Measurements from ENCODE around the gene UNC45B.
"Not testable (repeated sequence)": the region's sequence is repeated elsewhere in the genome, so short reads cannot be mapped to it uniquely, and the experiment has no call there.

The UNC45B gene

GRCh38 chr17:35202582-35202981 is 55.0 kb downstream of the UNC45B start:
- H3K27me3 ChIP-seq (ENCODE audit: insufficient read depth, low read length); H3K36me3 ChIP-seq (ENCODE audit: insufficient read depth, low read depth, low read length); H3K4me1 ChIP-seq (ENCODE audit: insufficient read depth, low read length); H3K27ac ChIP-seq (ENCODE audit: low read length); H3K4me3 ChIP-seq (ENCODE audit: low read length); H3K9ac ChIP-seq (ENCODE audit: low read depth, low read length); H3K9me3 ChIP-seq (ENCODE audit: insufficient read depth, low read depth, low read length): not testable (repeated sequence)

- Histone ChIP-seq H3K9ac (ENCODE audit: low read depth, low read length) (no peak overlapping the region), H3K4me3 (ENCODE audit: low read length) (no peak overlapping the region), H3K27me3 (ENCODE audit: insufficient read depth, low read length) (peaks cover 7% of the 10 kb centered on the region; the same call in 1 of the 2 replicates), H3K27ac (ENCODE audit: low read length) (no peak overlapping the region), H3K9me3 (ENCODE audit: insufficient read depth, low read depth, low read length) (no peaks in the 10 kb centered on the region), H3K36me3 (ENCODE audit: insufficient read depth, low read depth, low read length) (no peaks in the 10 kb centered on the region), H3K4me1 (ENCODE audit: insufficient read depth, low read length) (no peaks in the 10 kb centered on the region)
Measured at GRCh38 chr17:35210741-35211140, 63.1 kb downstream of the UNC45B start.

- no peaks in the 10 kb centered on the region for H3K4me1 ChIP-seq (ENCODE audit: insufficient read depth, low read length)
- no peak overlapping the region for H3K9ac ChIP-seq (ENCODE audit: low read depth, low read length)
- no peaks in the 10 kb centered on the region for H3K9me3 ChIP-seq (ENCODE audit: insufficient read depth, low read depth, low read length)
- no peak overlapping the region for H3K27ac ChIP-seq (ENCODE audit: low read length)
- no peak overlapping the region for H3K4me3 ChIP-seq (ENCODE audit: low read length)
- no peaks in the 10 kb centered on the region for H3K36me3 ChIP-seq (ENCODE audit: insufficient read depth, low read depth, low read length)
- peaks cover 7% of the 10 kb centered on the region; the same call in 1 of the 2 replicates for H3K27me3 ChIP-seq (ENCODE audit: insufficient read depth, low read length)
Measured at GRCh38 chr17:35212668-35213067, 65.1 kb downstream of the UNC45B start.

- no peak overlapping the region for H3K4me3 ChIP-seq (ENCODE audit: low read length)
- no peaks in the 10 kb centered on the region for H3K36me3 ChIP-seq (ENCODE audit: insufficient read depth, low read depth, low read length)
- H3K27ac ChIP-seq (ENCODE audit: low read length) = no peak overlapping the region
- no peaks in the 10 kb centered on the region for H3K4me1 ChIP-seq (ENCODE audit: insufficient read depth, low read length)
- no peaks in the 10 kb centered on the region for H3K9me3 ChIP-seq (ENCODE audit: insufficient read depth, low read depth, low read length)
- H3K27me3 ChIP-seq (ENCODE audit: insufficient read depth, low read length) = peaks cover 7% of the 10 kb centered on the region; the same call in 1 of the 2 replicates
- no peak overlapping the region for H3K9ac ChIP-seq (ENCODE audit: low read depth, low read length)
Measured at GRCh38 chr17:35213412-35213940, 65.9 kb downstream of the UNC45B start.

GRCh38 chr17:35214192-35214591 is 66.6 kb downstream of the UNC45B start:
- H3K27me3 ChIP-seq (ENCODE audit: insufficient read depth, low read length) = peaks cover 7% of the 10 kb centered on the region; the same call in 1 of the 2 replicates

GRCh38 chr17:35214631-35215273 is 67.1 kb downstream of the UNC45B start:
- no peaks in the 10 kb centered on the region for H3K9me3 ChIP-seq (ENCODE audit: insufficient read depth, low read depth, low read length)

More at GRCh38 chr17:35214192-35214591, 66.6 kb downstream of the UNC45B start:
- H3K36me3 ChIP-seq (ENCODE audit: insufficient read depth, low read depth, low read length) = no peaks in the 10 kb centered on the region
- no peaks in the 10 kb centered on the region for H3K9me3 ChIP-seq (ENCODE audit: insufficient read depth, low read depth, low read length)
- H3K27ac ChIP-seq (ENCODE audit: low read length) = no peak overlapping the region
- no peaks in the 10 kb centered on the region for H3K4me1 ChIP-seq (ENCODE audit: insufficient read depth, low read length)
- H3K9ac ChIP-seq (ENCODE audit: low read depth, low read length) = no peak overlapping the region
- no peak overlapping the region for H3K4me3 ChIP-seq (ENCODE audit: low read length)

GRCh38 chr17:35217107-35217506 is 69.5 kb downstream of the UNC45B start:
- H3K36me3 ChIP-seq (ENCODE audit: insufficient read depth, low read depth, low read length) = no peaks in the 10 kb centered on the region
- no peaks in the 10 kb centered on the region for H3K9me3 ChIP-seq (ENCODE audit: insufficient read depth, low read depth, low read length)
- H3K4me3 ChIP-seq (ENCODE audit: low read length) = no peak overlapping the region
- no peaks in the 10 kb centered on the region; the same call in 1 of the 2 replicates for H3K27me3 ChIP-seq (ENCODE audit: insufficient read depth, low read length)
- no peaks in the 10 kb centered on the region for H3K4me1 ChIP-seq (ENCODE audit: insufficient read depth, low read length)
- no peak overlapping the region for H3K9ac ChIP-seq (ENCODE audit: low read depth, low read length)
- H3K27ac ChIP-seq (ENCODE audit: low read length) = no peak overlapping the region

More at GRCh38 chr17:35214631-35215273, 67.1 kb downstream of the UNC45B start:
- no peak overlapping the region for H3K9ac ChIP-seq (ENCODE audit: low read depth, low read length)
- H3K4me3 ChIP-seq (ENCODE audit: low read length) = no peak overlapping the region
- no peaks in the 10 kb centered on the region for H3K4me1 ChIP-seq (ENCODE audit: insufficient read depth, low read length)
- no peak overlapping the region for H3K27ac ChIP-seq (ENCODE audit: low read length)
- H3K36me3 ChIP-seq (ENCODE audit: insufficient read depth, low read depth, low read length) = no peaks in the 10 kb centered on the region
- peaks cover 7% of the 10 kb centered on the region; the same call in 1 of the 2 replicates for H3K27me3 ChIP-seq (ENCODE audit: insufficient read depth, low read length)

GRCh38 chr17:35218915-35219314 is 71.3 kb downstream of the UNC45B start:
- H3K27me3 ChIP-seq (ENCODE audit: insufficient read depth, low read length) = no peaks in the 10 kb centered on the region
- H3K4me1 ChIP-seq (ENCODE audit: insufficient read depth, low read length) = no peaks in the 10 kb centered on the region

GRCh38 chr17:35222452-35222851 is 74.8 kb downstream of the UNC45B start:
- H3K27me3 ChIP-seq (ENCODE audit: insufficient read depth, low read length) = no peaks in the 10 kb centered on the region
- no peak overlapping the region for H3K4me3 ChIP-seq (ENCODE audit: low read length)
- H3K4me1 ChIP-seq (ENCODE audit: insufficient read depth, low read length) = no peaks in the 10 kb centered on the region
- H3K36me3 ChIP-seq (ENCODE audit: insufficient read depth, low read depth, low read length) = no peaks in the 10 kb centered on the region
- no peak overlapping the region for H3K9ac ChIP-seq (ENCODE audit: low read depth, low read length)
- H3K9me3 ChIP-seq (ENCODE audit: insufficient read depth, low read depth, low read length) = no peaks in the 10 kb centered on the region
- no peak overlapping the region for H3K27ac ChIP-seq (ENCODE audit: low read length)

More at GRCh38 chr17:35218915-35219314, 71.3 kb downstream of the UNC45B start:
- no peak overlapping the region for H3K4me3 ChIP-seq (ENCODE audit: low read length)
- H3K36me3 ChIP-seq (ENCODE audit: insufficient read depth, low read depth, low read length) = no peaks in the 10 kb centered on the region
- no peaks in the 10 kb centered on the region for H3K9me3 ChIP-seq (ENCODE audit: insufficient read depth, low read depth, low read length)
- no peak overlapping the region for H3K9ac ChIP-seq (ENCODE audit: low read depth, low read length)
- no peak overlapping the region for H3K27ac ChIP-seq (ENCODE audit: low read length)

- H3K36me3 ChIP-seq (ENCODE audit: insufficient read depth, low read depth, low read length) = no peaks in the 10 kb centered on the region
- no peaks in the 10 kb centered on the region for H3K4me1 ChIP-seq (ENCODE audit: insufficient read depth, low read length)
Measured at GRCh38 chr17:35224436-35224835, 76.8 kb downstream of the UNC45B start.

GRCh38 chr17:35227546-35227945 is 79.9 kb downstream of the UNC45B start:
- no peaks in the 10 kb centered on the region for H3K36me3 ChIP-seq (ENCODE audit: insufficient read depth, low read depth, low read length)
- no peaks in the 10 kb centered on the region for H3K9me3 ChIP-seq (ENCODE audit: insufficient read depth, low read depth, low read length)
- no peaks in the 10 kb centered on the region for H3K4me1 ChIP-seq (ENCODE audit: insufficient read depth, low read length)
- no peak overlapping the region for H3K9ac ChIP-seq (ENCODE audit: low read depth, low read length)
- no peak overlapping the region for H3K27ac ChIP-seq (ENCODE audit: low read length)
- H3K4me3 ChIP-seq (ENCODE audit: low read length) = no peak overlapping the region
- no peaks in the 10 kb centered on the region for H3K27me3 ChIP-seq (ENCODE audit: insufficient read depth, low read length)

More at GRCh38 chr17:35224436-35224835, 76.8 kb downstream of the UNC45B start:
- Histone ChIP-seq H3K4me3 (ENCODE audit: low read length) (no peak overlapping the region), H3K9ac (ENCODE audit: low read depth, low read length) (no peak overlapping the region), H3K9me3 (ENCODE audit: insufficient read depth, low read depth, low read length) (no peaks in the 10 kb centered on the region), H3K27me3 (ENCODE audit: insufficient read depth, low read length) (no peaks in the 10 kb centered on the region), H3K27ac (ENCODE audit: low read length) (no peak overlapping the region)

- Histone ChIP-seq H3K9ac (ENCODE audit: low read depth, low read length) (no peak overlapping the region), H3K27ac (ENCODE audit: low read length) (no peak overlapping the region), H3K36me3 (ENCODE audit: insufficient read depth, low read depth, low read length) (no peaks in the 10 kb centered on the region), H3K27me3 (ENCODE audit: insufficient read depth, low read length) (no peaks in the 10 kb centered on the region), H3K4me1 (ENCODE audit: insufficient read depth, low read length) (no peaks in the 10 kb centered on the region), H3K9me3 (ENCODE audit: insufficient read depth, low read depth, low read length) (no peaks in the 10 kb centered on the region), H3K4me3 (ENCODE audit: low read length) (no peak overlapping the region)
Measured at GRCh38 chr17:35229638-35230037, 82.0 kb downstream of the UNC45B start.
